Activated naive CD8-positive, alpha-beta T cell (primary cell): ENCODE measurements around the gene SWAP70.

Experiments
- H3K27ac Mint-ChIP-seq: one replicate; pipeline ENCODE4 v1.8.0; 2021; ENCODE audit warnings: mixed read lengths
- H3K27me3 Mint-ChIP-seq: one replicate; pipeline ENCODE4 v1.8.0; 2021; ENCODE audit warnings: mixed read lengths
- H3K36me3 Mint-ChIP-seq: one replicate; pipeline ENCODE4 v1.8.0; 2021; ENCODE audit warnings: mixed read lengths
- H3K4me1 Mint-ChIP-seq: one replicate; pipeline ENCODE4 v1.8.0; 2021; ENCODE audit warnings: low read depth, mixed read lengths
- H3K4me3 Mint-ChIP-seq: one replicate; pipeline ENCODE4 v1.8.0; 2021; ENCODE audit warnings: mild to moderate bottlenecking, mixed read lengths
- H3K9me3 Mint-ChIP-seq: one replicate; pipeline ENCODE4 v1.8.0; 2021; ENCODE audit warnings: low read depth, mixed read lengths

The SWAP70 gene

GRCh38 chr11:9773524-9773923, 109.6 kb downstream of the SWAP70 start:
- no peak overlapping the region for H3K27ac Mint-ChIP-seq
- H3K27me3 Mint-ChIP-seq, result no peaks in the 10 kb centered on the region
- no peak overlapping the region for H3K4me3 Mint-ChIP-seq
- no peaks in the 10 kb centered on the region for H3K4me1 Mint-ChIP-seq
- no peaks in the 10 kb centered on the region for H3K9me3 Mint-ChIP-seq
- H3K36me3 Mint-ChIP-seq, result peaks cover 10% of the 10 kb centered on the region

DNA sequence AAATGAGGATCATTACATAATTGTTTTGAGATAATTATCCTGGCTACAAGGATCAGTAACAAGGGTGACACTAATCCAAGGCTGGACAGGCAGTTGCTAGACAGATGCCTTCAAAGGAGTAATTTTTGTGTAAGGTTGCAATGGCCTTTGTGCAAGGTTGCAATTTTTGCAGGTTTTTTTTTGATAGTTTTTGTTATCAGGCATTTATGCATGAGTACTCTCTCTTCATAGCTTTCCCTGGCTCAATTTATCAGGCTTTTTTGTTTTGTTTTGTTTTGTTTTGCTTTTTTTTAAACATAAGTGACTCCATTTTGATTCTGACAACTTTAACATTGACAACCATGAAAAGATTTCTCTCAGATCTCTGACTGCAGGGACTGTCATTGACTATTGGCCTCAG, 110.2 kb downstream of the SWAP70 start:
- H3K4me1 Mint-ChIP-seq, result no peaks in the 10 kb centered on the region
- no peak overlapping the region for H3K4me3 Mint-ChIP-seq
- no peak overlapping the region for H3K27ac Mint-ChIP-seq
- no peaks in the 10 kb centered on the region for H3K27me3 Mint-ChIP-seq
- H3K36me3 Mint-ChIP-seq, result peaks cover 10% of the 10 kb centered on the region
- H3K9me3 Mint-ChIP-seq, result no peaks in the 10 kb centered on the region

- no peaks in the 10 kb centered on the region for H3K9me3 Mint-ChIP-seq
Observed at GRCh38 chr11:9774591-9775397, 110.9 kb downstream of the SWAP70 start.

DNA sequence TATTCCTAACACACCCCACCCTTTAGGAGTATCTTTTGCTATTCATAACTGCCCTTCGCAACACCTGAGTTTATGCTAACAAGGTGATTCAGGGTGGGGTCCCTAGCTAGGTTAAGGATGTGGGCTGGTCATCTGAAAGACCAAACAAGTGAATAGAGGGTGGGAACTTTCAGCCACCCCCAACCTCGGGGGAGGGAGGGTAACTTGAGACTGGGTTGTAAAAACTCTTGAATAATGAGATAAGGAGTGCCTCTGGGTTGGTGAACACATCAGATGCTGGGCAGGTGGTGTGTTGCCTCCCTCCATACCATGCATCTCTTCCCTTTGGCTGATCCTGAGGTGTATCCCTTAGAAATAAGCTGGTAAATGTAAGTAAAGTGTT, 111.5 kb downstream of the SWAP70 start:
- Mint-ChIP-seq H3K27me3 (no peaks in the 10 kb centered on the region), H3K36me3 (peaks cover 6% of the 10 kb centered on the region), H3K9me3 (no peaks in the 10 kb centered on the region), H3K4me1 (no peaks in the 10 kb centered on the region), H3K4me3 (no peak overlapping the region), H3K27ac (no peak overlapping the region)

More at GRCh38 chr11:9774591-9775397, 110.9 kb downstream of the SWAP70 start:
- Mint-ChIP-seq H3K4me3 (no peak overlapping the region), H3K27ac (no peak overlapping the region), H3K27me3 (no peaks in the 10 kb centered on the region), H3K36me3 (peaks cover 10% of the 10 kb centered on the region), H3K4me1 (no peaks in the 10 kb centered on the region)

- H3K9me3 Mint-ChIP-seq, result no peaks in the 10 kb centered on the region
- no peaks in the 10 kb centered on the region for H3K4me1 Mint-ChIP-seq
- H3K4me3 Mint-ChIP-seq, result no peak overlapping the region
- H3K36me3 Mint-ChIP-seq, result peaks cover 6% of the 10 kb centered on the region
- no peak overlapping the region for H3K27ac Mint-ChIP-seq
- H3K27me3 Mint-ChIP-seq, result no peaks in the 10 kb centered on the region
Observed at GRCh38 chr11:9776203-9776602, 112.3 kb downstream of the SWAP70 start.

GRCh38 chr11:9777066-9777465, 113.2 kb downstream of the SWAP70 start:
- H3K4me1 Mint-ChIP-seq, result no peaks in the 10 kb centered on the region
- no peak overlapping the region for H3K27ac Mint-ChIP-seq
- no peaks in the 10 kb centered on the region for H3K27me3 Mint-ChIP-seq
- H3K9me3 Mint-ChIP-seq, result no peaks in the 10 kb centered on the region
- no peak overlapping the region for H3K4me3 Mint-ChIP-seq
- H3K36me3 Mint-ChIP-seq, result peaks cover 10% of the 10 kb centered on the region

DNA sequence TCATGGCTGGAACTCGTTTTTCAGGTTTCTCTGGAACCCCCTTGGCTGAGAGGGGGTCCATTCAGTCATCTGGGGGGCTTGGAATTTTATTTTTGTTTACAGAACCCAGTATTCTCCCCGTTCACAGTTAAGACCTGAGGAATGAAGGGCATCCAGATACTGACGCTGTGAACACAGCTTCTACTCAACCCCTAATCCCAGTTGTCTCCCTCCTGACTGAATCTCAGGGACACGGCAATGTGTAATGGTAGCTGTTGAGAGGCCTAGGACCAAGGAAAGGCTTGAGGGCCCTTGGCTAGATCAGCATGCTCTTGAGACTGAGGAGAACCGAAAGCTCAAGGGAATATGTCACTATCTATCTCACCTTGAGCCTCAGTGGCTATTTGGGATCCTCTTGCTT, 113.6 kb downstream of the SWAP70 start:
- Mint-ChIP-seq H3K27ac (no peak overlapping the region), H3K27me3 (no peaks in the 10 kb centered on the region), H3K4me1 (no peaks in the 10 kb centered on the region), H3K36me3 (peaks cover 11% of the 10 kb centered on the region), H3K9me3 (no peaks in the 10 kb centered on the region), H3K4me3 (no peak overlapping the region)

DNA sequence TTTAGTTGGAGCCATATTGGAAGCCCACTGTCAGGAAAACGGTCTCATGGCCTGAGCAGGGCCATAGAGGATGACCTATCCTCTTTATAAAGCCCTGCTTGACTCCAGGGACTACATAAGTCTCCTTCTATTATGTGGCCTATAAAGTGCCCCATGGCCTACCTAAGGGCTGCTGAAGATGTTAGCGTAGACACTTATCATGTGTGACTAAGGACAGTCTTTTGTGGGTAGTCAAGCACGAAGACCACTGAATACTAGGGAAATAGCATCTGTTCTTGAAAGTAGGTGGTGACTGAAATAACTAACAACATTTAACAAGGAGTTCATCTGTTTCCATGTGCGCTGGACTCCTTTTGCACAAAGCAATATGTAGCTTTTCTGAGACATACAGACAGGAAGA, 117.1 kb downstream of the SWAP70 start:
- H3K27ac Mint-ChIP-seq, result no peak overlapping the region
- H3K36me3 Mint-ChIP-seq, result peaks cover 9% of the 10 kb centered on the region
- no peak overlapping the region for H3K4me3 Mint-ChIP-seq
- H3K4me1 Mint-ChIP-seq, result no peaks in the 10 kb centered on the region
- H3K27me3 Mint-ChIP-seq, result no peaks in the 10 kb centered on the region
- H3K9me3 Mint-ChIP-seq, result no peaks in the 10 kb centered on the region

DNA sequence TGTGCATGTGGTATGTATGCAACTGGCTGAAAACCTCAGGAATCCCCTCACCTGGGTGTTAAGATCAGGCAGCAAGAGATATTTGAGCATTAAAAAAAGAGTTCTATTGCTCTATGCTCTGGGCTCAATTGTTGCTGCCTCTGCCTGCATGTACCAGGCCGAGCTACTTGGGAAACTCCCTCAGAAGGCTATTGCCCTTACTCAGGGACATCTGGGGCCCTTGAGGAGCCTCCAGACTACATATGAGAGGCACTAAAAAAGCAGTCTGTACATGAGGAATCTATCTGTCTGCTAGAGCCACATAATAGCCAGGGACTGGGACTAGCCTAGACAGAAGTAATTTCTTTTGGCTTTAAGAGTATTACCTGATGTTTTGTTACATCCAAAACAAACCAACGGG, 120.1 kb downstream of the SWAP70 start:
- Mint-ChIP-seq H3K27ac (no peak overlapping the region), H3K36me3 (peaks cover 5% of the 10 kb centered on the region), H3K27me3 (no peaks in the 10 kb centered on the region), H3K4me1 (no peaks in the 10 kb centered on the region), H3K4me3 (no peak overlapping the region), H3K9me3 (no peaks in the 10 kb centered on the region)

DNA sequence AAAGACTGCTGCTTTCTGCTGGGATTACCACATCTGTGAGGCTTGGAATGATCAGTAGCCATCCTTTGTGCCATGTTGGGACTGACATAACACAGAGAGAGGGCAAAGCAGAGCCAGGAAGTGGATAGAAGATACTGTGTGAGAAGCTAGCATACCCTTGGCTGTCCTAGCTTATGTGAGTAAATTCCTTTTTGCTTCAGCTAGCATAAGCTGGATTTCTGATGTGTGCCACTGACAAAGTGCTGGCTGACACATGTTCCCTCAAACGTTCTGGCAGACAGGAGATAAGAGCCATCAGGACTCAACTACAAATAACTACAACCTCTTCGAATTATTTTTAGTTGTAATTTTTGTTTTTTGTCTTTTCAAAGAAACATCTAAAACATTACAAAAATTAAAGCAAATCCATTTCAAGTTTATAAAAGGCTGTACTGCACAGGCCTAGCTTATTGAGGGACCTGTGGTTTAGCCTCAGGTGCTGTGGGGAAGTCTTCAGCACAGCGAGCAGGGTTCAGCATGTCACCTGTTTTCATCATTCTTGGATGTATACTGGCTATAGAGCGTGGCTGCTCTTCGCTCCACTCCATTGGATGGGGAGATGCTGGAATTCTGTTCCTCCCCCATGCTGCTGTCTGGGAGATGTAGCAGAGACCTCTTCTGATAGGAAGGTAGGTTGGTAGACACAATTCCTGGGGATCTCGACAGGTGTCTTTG, 120.9 kb downstream of the SWAP70 start:
- H3K9me3 Mint-ChIP-seq, result no peaks in the 10 kb centered on the region
- H3K36me3 Mint-ChIP-seq, result peaks cover 7% of the 10 kb centered on the region
- H3K27me3 Mint-ChIP-seq, result no peaks in the 10 kb centered on the region
- no peak overlapping the region for H3K4me3 Mint-ChIP-seq
- H3K4me1 Mint-ChIP-seq, result no peaks in the 10 kb centered on the region
- peak overlapping the region; percentile 16 for H3K27ac Mint-ChIP-seq

GRCh38 chr11:9787260-9787659, 123.4 kb downstream of the SWAP70 start:
- no peak overlapping the region for H3K27ac Mint-ChIP-seq
- H3K9me3 Mint-ChIP-seq, result no peaks in the 10 kb centered on the region
- no peaks in the 10 kb centered on the region for H3K4me1 Mint-ChIP-seq
- peaks cover 8% of the 10 kb centered on the region for H3K36me3 Mint-ChIP-seq
- no peak overlapping the region for H3K4me3 Mint-ChIP-seq
- no peaks in the 10 kb centered on the region for H3K27me3 Mint-ChIP-seq

DNA sequence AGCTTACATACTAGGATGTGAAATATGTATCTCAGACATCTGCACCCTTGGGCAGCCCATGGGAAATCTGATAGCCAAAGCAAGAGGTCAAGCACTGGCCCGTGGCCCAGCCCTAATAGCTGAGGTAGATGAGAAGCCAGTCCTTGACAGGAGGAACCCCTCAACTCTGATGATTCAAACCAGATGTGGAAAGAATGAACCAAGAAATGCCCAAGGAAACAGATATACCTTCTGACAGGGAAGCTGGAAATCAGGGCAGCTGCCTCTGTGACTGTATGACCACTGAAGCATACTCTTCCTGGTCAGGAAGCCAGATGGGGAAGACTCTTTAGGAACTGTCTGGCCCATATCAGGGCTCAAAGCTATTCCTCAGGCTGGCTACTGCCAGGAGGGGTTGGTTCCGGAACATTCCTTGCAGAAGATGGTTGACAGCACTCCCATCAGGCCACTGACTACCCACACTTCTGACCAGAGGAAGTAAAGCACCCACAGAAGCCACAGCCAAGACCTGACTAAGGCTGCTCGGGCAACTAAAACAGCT, 124.2 kb downstream of the SWAP70 start:
- Mint-ChIP-seq H3K36me3 (peaks cover 8% of the 10 kb centered on the region), H3K4me3 (no peak overlapping the region), H3K27ac (no peak overlapping the region), H3K27me3 (no peaks in the 10 kb centered on the region), H3K9me3 (no peaks in the 10 kb centered on the region), H3K4me1 (no peaks in the 10 kb centered on the region)

- H3K4me1 Mint-ChIP-seq, result no peaks in the 10 kb centered on the region
- H3K4me3 Mint-ChIP-seq, result no peak overlapping the region
- H3K27ac Mint-ChIP-seq, result no peak overlapping the region
- no peaks in the 10 kb centered on the region for H3K27me3 Mint-ChIP-seq
- H3K9me3 Mint-ChIP-seq, result no peaks in the 10 kb centered on the region
- H3K36me3 Mint-ChIP-seq, result peaks cover 8% of the 10 kb centered on the region
Observed at GRCh38 chr11:9789910-9790309, 126.0 kb downstream of the SWAP70 start.

- peaks cover 10% of the 10 kb centered on the region for H3K36me3 Mint-ChIP-seq
- no peaks in the 10 kb centered on the region for H3K9me3 Mint-ChIP-seq
Observed at GRCh38 chr11:9790703-9791102, 126.8 kb downstream of the SWAP70 start.

GRCh38 chr11:9796266-9796665, 132.4 kb downstream of the SWAP70 start:
- Mint-ChIP-seq H3K36me3 (peaks cover 8% of the 10 kb centered on the region), H3K4me3 (no peak overlapping the region), H3K9me3 (no peaks in the 10 kb centered on the region), H3K4me1 (peaks cover 4% of the 10 kb centered on the region), H3K27ac (no peak overlapping the region), H3K27me3 (no peaks in the 10 kb centered on the region)

More at GRCh38 chr11:9790703-9791102, 126.8 kb downstream of the SWAP70 start:
- no peaks in the 10 kb centered on the region for H3K4me1 Mint-ChIP-seq
- H3K4me3 Mint-ChIP-seq, result no peak overlapping the region
- H3K27ac Mint-ChIP-seq, result no peak overlapping the region
- H3K27me3 Mint-ChIP-seq, result no peaks in the 10 kb centered on the region
